Inflammatory macrophage treated with lipopolysaccharide for 1 hour (primary cell): ENCODE measurements around the gene PROX1.

Source experiments
- DNase-seq, 2 donors: peaks; one replicate each; pipeline ENCODE4 v3.0.0-alpha.2; 2020 to 2022

PROX1 gene

DNA sequence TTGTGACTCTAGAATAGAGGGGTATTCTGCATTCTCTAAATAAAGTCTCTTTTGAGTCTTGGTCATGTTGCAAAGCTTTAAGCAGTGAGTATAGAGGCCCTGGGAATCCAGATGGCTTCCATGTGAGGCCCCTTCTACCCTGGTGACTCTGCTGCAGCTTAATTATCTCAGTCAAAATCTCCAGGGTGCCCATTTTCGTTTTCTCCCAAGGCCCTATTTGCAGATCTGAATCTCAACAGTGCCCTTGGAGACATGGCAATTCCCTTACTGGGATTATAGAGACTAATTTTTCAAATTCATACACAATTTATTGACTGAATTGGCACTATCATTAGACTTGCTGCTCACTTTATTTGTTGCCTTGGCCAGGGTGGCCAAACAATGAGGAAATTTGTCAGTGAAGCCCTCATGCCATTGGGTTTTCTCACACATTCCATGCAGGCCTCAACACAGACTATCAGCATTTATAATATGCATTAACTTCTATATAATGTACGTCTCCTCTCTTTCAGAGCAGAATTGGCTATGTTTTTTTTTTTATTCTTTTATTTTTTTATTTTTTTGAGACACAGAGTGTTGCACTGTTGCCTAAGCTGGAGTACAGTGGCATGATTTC, 35.1 kb downstream of the PROX1 start:
- no peak for DNase-seq

DNA sequence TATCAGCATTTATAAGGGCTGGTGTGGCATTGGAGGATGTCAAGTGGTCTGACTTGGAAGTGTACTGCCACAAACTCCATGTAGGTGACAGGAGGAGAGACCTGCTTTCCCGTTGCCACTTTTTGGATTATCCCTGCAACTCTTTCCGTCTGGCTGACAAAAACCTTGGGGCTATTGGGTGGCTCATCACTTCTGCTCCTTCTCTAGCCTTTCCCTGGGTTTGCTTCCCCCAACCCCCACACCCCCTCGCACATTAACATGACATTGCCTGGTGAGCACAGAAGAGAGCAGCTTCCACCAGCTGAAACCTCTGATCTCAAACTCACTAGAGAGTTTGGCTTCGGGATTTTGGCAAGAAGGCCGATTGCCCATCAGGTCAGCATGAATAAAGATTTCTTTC, 39.2 kb downstream of the PROX1 start:
- no peak for DNase-seq

DNA sequence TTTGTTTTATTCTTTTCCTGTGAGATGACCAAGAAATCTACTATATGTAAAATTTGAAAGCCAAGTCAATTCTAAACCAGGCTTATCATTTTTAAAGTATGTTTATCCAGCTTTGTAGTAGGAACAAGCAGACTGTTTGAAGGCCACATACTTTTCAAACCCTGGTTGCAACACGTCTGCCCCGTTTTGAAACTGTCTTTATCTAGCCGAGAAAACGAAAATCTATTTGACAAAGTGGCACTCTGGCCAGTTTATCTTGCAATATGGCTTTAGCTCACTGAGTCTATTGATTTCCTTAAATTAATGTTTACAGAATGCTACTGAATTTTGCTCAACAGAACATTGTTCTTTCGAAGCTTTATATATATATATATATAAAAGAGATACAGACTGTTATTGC, 39.7 kb downstream of the PROX1 start:
- DNase-seq = no peak

DNA sequence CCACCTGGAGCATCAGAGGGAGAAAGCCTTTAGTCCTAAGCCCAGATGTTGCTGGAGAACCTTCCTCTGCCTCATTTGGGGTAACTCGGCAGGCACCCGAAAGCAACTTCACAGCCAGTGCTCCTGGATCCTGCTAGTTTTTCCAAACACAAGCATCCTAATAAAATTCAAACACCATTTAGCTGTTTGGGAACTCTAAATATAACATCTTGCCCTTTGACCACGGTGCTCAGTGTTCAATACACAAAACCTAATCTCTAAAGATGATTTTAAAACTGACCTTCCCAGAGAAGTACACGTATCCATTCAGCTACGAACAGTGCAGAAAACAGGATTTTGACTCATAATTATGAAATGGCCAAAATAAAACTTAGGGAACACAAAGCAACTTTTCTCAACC, 40.3 kb downstream of the PROX1 start:
- no peak for DNase-seq

DNA sequence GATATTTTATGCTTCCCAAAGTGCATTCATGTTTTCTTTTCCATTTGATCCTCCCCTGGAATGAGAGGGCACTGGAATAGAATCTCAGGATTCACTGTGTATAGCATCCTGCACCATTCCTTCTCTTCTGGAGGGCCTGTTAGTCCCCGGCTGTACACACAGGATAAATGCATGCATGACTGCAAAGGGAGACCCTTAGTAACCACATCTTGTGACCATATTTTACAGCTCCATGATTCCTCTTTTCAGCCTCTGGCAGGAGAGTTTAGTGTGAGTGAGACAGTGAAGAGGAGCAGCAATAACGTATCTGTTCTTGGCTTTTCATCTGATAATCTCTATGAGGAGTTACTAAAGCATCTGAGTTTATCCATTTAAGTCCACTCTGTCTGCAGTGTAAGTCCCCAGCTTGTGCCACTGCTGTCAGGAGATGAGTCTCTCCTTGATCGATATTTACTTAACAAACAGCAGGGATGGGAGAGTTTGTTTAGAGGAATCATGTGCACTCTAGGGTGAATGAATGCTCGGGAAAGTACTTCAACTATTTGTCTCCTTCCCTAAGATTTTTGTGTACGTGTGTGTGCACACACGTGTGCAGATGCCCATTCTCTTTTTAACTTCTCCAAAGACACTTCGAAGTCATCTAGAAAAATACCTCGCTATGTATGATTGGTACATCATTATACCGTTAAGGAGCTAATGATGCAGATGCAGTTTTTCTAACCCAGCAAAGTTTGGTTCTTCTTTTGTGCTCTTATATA, 41.1 kb downstream of the PROX1 start:
- DNase-seq = no peak

DNA sequence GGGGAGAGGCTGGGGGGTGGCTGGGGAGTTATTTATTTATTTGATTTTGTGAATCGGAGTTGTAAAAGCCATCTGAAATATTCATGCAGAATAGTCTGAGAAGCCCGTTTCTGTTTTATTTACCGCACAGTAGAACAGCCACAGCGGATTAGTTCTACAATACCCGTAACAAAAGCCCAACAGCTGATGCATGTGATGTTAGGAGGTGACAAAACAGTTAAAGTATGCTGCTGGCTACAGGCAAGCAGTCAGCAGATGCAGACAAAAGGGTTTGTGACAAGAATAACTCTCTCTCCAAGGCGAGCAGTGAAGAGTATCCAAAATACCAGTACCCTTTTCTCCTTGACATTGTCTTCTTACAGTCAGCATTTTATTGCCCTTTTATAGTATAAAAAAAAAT, 42.0 kb downstream of the PROX1 start:
- no peak for DNase-seq

DNA sequence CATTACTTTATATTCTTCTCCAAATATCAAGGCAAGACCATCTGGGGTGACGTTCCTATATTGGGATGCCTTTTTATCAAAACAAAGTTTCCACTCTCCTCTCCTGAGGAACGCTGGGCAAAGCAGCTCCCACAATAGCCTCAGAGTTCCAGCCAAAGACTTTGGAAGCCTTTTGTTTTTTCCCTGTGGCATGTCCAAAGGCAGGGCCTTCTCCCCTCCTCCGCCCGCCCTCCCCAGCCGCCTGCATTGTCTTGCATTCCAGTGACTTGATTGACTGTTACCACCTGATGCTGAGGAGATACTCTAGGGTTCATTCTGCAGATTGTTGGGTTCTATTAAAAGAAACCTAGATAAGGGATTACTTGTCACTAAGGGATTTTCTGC, 43.5 kb downstream of the PROX1 start:
- no peak for DNase-seq

DNA sequence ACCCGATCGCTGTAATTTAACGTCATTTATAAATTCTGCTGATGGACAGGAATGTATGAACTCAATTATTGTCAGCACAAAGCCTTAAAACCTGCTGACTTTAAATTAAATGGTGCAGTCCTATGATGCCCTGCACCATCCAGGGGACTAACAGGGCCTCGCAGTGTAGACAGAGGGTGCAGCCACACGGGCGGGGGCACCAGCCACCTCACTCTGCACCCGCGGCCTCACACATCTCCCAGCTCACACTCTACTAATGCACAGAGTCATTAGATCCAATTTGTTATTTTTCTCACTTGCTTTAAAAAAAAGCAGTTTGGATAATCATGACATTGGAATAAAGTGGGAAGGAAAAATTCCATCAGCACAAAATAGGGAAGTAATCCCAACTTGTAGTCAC, 49.7 kb downstream of the PROX1 start:
- DNase-seq = no peak

DNA sequence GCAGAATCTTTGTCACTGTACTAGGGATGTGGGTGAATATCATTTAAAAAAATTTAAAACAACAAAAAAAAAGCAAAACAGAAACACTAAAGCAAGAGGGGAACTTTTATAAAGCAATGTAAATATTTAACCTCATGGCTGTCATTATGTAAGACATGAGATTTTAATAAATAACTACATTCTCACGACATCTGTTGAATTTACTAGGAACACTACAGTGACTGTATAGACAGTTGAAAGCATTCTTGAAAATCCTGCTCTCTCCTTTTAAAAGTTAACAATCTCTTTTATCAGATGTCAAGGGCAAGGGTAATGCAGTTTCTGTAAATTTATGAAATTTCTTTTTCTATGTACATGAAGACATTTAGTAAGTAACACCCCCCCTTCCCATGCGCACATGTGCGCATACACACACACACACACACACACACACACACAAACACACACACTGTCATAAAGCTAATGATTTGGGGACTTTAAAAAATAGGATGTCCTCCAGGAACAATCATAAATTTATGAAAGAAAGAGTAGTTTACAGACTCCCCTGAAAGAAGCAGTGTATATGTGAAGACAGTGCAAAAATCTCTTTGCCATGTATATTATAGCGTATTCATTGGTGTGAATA, 51.7 kb downstream of the PROX1 start:
- no peak for DNase-seq

DNA sequence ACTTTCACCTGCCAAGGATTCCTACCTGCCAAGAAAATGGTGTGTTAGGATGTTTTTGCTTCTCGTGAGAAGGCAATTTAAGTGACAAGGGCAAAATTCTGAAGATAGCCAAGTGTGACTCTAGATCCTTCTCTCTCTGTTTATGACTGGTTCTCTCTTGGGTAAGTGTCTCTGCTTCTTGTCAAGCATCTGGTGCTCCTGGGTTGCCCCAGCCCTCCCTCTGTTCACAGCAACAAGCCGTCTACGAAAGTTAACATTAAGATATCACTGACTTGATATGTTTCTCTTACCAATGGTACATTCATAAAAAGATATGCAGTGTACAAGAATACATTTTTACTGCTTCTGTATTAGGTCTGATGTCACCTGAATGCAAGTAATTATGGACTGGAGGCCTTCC, 55.4 kb downstream of the PROX1 start:
- DNase-seq = no peak

DNA sequence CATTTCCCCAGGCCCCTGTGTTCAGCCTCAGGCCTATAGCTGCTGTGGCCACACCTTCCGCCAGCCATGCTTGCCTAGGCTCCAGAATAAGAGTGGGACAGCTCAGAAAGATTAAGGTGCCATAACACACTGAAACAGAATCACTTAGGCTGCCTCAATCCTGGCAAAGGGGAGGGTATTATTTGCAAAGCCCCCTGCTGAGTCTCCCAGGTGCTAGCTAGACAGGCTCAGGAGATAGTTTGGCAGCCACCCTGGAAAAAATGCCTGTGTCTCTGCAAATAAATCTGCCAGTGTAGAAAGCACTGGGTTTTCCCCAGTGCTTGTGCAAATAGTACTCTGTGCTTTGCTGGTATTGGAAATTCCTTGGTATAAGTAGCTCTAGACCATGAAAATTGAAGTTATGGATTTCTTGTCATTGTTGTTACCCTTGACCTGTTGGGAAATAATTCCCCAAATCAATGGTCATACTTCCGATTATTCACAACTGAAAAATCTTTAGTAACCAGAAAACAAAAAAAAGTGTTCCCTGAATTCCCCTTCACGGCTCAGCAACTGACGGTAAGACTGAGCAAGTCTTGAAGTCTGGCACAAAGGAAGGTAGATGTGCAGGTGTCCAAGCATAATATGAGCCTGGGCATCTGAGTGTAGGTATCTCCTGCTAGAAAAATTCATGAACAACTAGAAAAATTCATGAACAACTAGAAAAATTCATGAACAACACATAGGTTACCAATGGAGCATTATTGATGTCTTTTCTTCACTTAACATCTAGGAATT, 56.9 kb downstream of the PROX1 start:
- DNase-seq = no peak

DNA sequence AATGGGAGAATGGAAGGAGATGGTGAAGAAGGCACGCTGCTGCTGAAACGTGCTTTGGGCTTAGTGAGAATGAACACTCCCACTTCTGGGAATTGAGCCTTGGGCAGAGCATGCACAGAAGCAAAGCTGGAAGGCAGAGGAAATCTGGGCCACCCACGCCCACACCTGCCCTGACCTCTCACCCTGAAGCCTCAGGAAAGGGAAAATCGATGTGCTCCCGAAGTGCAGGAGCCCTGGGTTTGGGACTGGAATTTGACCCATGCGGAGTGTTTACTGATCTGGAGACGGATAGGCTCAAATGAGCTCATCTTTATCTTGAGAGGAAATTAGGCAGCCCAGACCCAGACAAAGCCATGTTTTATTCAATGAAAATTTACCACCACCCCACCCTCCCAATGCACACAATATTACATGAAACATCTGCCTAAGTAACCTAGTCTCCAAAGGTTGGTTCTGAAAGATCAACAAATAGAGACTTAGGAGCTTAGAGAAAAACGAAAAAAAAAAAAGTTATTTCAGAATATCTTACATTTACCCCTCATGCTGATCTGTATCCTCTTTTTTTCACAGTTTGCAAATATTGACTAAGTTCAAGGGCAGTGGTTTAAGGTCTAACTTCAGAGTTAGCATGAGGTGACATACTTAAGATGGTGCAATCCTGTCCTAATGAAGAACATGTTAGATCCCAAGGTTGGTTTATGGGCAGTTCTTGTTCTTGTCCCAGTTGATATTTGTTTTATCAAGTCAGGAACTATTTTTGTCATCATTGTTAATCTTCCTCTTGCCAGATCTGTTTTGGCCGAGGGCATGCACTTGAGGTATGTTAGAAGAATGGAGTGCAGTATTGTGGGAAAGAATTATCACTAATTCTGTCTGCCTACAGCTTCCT, 63.0 kb downstream of the PROX1 start:
- DNase-seq = no peak

DNA sequence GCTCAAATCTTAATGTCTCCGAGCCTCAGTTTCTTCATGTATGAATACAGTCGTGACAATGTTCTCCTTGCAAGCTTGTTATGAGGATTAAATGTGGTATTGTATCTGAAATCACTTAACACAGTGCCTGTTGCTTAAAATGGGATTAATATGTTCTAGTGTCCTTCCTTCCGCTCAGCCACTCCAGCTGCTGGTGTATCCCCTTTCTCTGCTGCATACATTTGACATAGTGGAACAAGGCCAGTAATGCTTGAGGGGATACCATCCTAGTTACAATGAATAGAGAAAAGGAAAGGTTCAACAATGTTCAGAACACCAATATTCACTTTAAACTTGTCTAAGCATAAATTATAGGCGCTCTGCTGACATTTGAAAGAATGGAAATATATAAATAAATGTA, 64.0 kb downstream of the PROX1 start:
- no peak for DNase-seq

DNA sequence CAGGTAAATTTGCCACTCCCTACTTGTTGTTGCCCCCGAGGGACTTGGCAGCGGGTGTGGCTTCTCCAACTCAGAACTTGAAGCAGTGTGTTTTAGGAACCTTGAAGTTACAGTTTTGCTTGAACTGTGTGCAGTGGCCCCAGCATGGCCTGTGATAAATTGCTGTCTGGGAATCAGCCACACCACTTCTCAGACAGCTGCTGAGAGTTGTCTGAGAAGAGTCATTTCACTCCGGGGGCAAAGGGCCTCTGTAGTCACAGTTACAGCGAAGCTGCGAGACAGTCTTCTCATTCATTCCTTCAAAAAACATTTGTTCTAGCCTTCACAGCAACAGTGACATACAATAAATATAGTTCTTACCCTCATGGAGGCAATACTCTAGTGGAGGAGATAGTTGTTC, 70.3 kb downstream of the PROX1 start:
- no peak for DNase-seq

DNA sequence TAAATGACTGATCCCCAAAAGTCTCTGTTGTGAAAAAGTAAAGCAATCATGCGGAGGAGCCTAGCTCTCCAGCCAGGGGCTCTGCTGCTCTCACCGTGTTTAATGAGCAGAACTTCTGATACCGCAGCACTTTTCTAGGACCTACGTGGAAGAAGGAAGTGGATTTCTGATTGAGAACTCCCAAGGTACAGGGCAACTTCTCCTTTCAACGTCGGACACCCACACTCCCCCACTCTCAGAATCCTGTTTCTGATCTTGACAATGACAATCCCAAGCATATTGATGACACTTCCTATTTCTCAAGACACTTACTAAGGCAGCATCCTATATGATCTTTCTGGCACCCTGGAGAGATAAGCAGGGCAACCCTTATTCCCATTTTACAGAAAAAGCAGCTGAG, 78.4 kb downstream of the PROX1 start:
- DNase-seq = no peak

DNA sequence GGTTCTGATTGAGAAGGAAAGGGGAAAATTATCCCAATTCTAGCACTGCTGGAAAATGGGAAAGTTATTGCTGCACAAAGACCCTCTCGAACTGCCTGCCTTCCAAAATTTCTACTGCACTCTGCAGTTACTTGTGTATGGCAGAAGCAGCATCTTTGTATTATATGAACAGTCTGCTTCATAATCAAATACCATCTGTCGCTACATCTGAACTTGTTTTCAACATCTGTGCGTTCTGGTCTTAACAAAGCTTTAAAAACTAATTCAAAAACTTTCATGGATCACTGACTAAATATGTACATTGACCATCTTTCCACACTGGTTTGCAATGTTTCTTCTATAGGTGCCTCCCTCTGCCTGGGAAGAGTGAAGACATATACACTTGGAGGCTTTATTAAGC, 79.2 kb downstream of the PROX1 start:
- DNase-seq = no peak

DNA sequence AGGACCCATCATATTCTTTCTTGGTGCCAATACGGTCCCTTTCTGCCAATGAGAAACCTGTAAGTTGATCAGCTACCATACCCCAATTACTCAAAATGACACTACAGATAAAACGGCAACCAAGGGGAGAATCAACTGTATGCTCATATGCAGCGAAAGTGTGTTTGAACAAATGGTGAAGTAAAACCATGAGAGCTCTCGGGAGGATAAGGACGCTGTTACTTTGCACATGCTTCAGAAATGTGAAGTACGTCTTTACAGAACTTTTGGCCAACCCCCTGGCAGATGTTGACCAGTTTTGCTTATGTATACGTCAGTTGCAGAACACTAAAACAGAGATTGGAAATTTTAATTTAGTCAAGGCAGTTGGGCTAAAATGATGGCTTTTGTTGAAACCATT, 79.6 kb downstream of the PROX1 start:
- DNase-seq = no peak

DNA sequence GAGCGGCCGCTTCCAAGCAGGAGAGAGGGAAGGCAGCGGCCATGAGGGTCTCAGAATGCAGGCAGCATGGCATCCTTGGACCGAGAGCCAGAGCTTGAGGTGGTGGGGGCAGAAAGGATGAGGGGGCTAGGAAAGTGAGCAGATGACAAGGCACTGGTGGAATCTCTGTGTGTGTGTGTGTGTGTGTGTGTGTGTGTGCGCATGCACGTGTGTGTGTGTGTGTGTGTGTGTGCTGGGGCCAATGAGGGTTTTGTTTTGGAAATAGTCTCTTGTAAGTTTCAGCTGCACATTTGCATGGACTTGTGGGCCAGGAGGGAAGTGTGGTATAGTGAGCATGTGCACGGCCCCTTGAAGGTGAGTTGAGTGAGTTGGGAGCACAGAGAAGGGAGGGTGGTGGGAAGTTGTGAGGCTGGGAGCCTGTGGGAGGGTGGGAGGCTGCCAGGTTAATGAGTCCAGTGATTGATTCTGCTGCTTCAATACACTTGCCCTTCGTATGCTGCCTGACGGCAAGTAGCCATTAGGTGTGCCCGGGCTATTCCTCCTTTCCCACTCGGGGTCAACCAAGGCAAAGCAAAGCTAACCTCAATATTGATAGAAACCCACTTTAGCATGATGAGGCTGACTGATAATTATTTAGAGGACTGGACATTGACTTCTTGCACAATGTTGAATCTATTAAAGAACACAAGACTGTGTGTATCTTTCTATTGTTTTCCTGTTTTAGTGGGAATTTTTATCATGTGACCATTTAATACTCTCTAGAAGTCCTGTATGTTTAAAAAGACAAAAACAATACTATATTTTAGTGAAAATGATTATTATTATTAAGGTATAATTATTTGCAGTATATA, 80.3 kb downstream of the PROX1 start:
- no peak for DNase-seq

DNA sequence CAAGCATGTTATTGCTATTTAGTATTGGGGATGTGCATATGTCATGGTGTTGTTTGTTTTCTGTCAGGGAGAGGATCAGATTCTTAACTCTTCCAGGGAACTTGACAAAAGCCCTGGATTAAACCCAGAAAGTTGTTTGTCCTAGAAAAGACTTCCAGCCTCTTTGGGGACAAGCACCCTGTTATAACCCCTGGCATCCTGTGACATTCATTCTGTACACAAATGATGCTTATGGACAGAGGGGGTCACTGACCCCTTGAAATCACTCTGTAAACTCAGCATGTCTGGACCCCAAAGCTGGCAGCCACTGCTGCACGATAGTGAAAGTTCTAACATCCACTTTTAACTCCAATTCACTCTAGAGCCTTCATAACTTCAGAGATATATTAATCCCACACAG, 81.2 kb downstream of the PROX1 start:
- no peak for DNase-seq

DNA sequence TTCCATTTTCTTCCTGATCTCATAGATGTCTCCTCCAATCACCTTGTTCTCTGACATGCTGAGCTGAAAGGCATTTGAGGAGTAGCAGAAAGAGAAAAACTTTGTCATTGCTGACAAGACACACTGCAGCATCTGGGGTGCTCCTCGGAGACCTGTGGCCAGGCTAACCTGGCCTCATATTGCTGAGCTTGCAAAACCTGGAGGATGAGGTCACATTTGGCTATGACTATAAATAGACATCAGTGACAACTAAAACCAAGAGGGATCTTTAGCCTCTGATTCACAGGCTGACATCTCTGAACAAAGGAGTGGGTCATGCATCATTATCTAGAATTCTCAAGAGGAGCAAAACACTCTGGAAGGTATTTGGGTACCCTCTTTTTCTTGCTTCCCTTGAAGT, 83.7 kb downstream of the PROX1 start:
- DNase-seq = no peak

DNA sequence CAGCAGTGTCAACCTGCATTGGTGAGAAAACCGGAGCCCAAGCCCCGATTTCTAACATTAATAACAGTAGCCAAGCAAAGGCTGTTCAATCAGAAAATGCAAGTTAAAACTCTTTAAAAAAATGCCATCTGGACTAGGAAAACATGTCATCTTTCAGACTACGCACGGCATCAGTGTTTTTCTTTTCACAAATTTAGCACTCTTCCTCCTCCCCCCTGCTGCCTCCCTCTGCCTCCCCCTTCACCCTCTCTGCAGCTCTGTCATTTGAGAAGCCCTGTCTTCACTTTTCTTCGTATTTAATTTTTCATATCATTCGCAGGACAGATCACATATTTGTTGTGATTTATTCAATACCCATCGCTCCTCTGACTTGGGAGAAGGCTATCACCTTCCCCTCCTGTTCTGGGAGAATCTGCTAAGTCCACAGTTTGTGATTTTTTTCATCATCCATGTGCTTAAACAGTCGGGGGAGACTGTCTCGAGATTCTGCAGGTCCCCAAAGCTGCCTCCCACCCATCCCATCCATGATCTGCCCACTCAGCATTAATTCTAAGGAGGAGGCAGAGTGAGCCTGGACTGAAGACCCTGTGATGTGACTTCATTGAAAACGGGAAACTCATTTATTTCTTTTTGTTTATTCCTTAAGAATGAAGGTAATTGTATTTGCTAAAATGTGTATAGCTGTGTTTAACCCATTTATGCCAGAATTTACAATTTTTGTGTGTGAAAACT, 84.8 kb downstream of the PROX1 start:
- DNase-seq = no peak
